ENCODE data around the gene GCK. TPM values are rescaled to one million over a fixed set of nuclear protein-coding genes. Genes with fewer than 3 reads are reported as not detected.

Gene GCK
- total and polyA plus RNA-seq, 2 donors (not counting 3 experiments of a cell fraction or from before 2014, with no cell fraction given), result 0.17 to 0.51 TPM

DNA sequence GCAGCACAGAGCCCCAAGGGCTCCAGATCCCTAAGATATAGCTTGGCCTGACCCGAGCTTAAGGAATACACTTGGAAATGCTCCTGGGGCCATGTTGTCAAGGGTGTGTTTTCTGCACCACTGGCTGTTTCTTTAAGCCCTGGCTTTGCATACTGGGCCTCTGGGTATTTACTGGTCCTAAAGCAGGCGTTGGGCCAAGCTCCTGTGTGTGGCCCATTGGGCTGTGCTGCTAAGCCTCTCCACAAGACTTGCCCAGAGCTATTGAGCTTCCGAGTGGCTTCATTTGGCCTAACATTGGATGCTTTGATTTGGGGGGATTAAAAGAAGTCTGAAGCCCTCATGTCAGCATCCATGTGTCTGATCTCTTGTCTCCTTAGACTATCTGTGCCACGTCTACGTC is 16.8 kb upstream of the GCK start:
- H3K27ac ChIP-seq (ENCODE audit: insufficient read depth, low read depth, low read length), result no peak overlapping the region
- H3K9me3 ChIP-seq (replicated peaks; ENCODE audit: control insufficient read depth, insufficient read depth, low read length), result no peaks in the 10 kb centered on the region
- no peak overlapping the region for H3K4me3 ChIP-seq (replicated peaks in 1 of 3; ENCODE audit: insufficient read depth in 1 of 3, low read depth in 1 of 3, low read length in 3 of 3)
- no peak overlapping the region for H3K4me2 ChIP-seq (ENCODE audit: insufficient read depth, low read length)
- peaks cover 3% of the 10 kb centered on the region for H4K20me1 ChIP-seq (replicated peaks; ENCODE audit: control insufficient read depth, extremely low read depth, insufficient read depth, low read length)
- H2AFZ ChIP-seq (ENCODE audit: low read depth, low read length), result no peak overlapping the region
- no peak for FAIRE-seq
- TF ChIP-seq, protein P1, sequence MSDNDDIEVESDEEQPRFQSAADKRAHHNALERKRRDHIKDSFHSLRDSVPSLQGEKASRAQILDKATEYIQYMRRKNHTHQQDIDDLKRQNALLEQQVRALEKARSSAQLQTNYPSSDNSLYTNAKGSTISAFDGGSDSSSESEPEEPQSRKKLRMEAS (IDR thresholded peaks at IDR 0.05; ENCODE audit: insufficient read depth, insufficient read length), result no peak
- TF ChIP-seq MYC (IDR thresholded peaks at IDR 0.05; ENCODE audit: low read depth, low read length) (no peak), JUN (IDR thresholded peaks at IDR 0.05; ENCODE audit: borderline replicate concordance, insufficient read depth, insufficient read length, low read depth) (no peak), POLR2AphosphoS5 (IDR thresholded peaks at IDR 0.05; ENCODE audit: insufficient read depth, low read depth, low read length) (no peak), GATA2 (IDR thresholded peaks at IDR 0.05; ENCODE audit: insufficient read depth, insufficient read length, low read depth, low read length) (no peak), FOS (IDR thresholded peaks at IDR 0.05; ENCODE audit: borderline replicate concordance, insufficient read depth, low read length) (no peak), POLR2A (IDR thresholded peaks at IDR 0.05; ENCODE audit: low read depth, low read length) (no peak), EZH2 (IDR thresholded peaks at IDR 0.05; ENCODE audit: borderline replicate concordance, low read depth, low read length, severe bottlenecking) (no peak)
- TF ChIP-seq, protein P2, sequence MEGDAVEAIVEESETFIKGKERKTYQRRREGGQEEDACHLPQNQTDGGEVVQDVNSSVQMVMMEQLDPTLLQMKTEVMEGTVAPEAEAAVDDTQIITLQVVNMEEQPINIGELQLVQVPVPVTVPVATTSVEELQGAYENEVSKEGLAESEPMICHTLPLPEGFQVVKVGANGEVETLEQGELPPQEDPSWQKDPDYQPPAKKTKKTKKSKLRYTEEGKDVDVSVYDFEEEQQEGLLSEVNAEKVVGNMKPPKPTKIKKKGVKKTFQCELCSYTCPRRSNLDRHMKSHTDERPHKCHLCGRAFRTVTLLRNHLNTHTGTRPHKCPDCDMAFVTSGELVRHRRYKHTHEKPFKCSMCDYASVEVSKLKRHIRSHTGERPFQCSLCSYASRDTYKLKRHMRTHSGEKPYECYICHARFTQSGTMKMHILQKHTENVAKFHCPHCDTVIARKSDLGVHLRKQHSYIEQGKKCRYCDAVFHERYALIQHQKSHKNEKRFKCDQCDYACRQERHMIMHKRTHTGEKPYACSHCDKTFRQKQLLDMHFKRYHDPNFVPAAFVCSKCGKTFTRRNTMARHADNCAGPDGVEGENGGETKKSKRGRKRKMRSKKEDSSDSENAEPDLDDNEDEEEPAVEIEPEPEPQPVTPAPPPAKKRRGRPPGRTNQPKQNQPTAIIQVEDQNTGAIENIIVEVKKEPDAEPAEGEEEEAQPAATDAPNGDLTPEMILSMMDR (IDR thresholded peaks at IDR 0.05; ENCODE audit: extremely low read depth in 1 of 2, insufficient read depth in 1 of 2, low read depth in 1 of 2, low read length in 2 of 2), result no peak
- no TSS peak for BruUV-seq (replicated peaks)
- H3K27me3 ChIP-seq (ENCODE audit: control insufficient read depth in 2 of 2, insufficient read depth in 2 of 2, low read length in 2 of 2), result no peaks in the 10 kb centered on the region
- peaks cover 42% of the 10 kb centered on the region for H3K79me2 ChIP-seq (ENCODE audit: control insufficient read depth, insufficient read depth, low read length)
- no peak overlapping the region for H3K9ac ChIP-seq (replicated peaks; ENCODE audit: extremely low read depth, insufficient read depth, low read length)
- no peaks in the 10 kb centered on the region for H3K9me1 ChIP-seq (replicated peaks; ENCODE audit: control insufficient read depth, extremely low read depth, insufficient read depth, low read length)
- CTCF ChIA-PET, result interaction anchor here (0.8 to 1.2 kb wide), 2 partner anchors 12 to 186 kb away, joined by 3 read pairs; no protein-coding TSS in a partner anchor
- POLR2A ChIA-PET, result no interaction called here
- peaks cover 11% of the 10 kb centered on the region for H3K4me1 ChIP-seq (ENCODE audit: control insufficient read depth, extremely low read depth, insufficient read depth, low read length)
- no peak for DNase-seq (ENCODE audit: low read depth, low spot score)
- dilution Hi-C loops (cut with MboI; ENCODE audit: extremely low pct_ligation_motif_present, low sequenced_read_pairs) (no loop called here), intact Hi-C loops (cut with micrococcal nuclease) (no loop called here)
- H3K36me3 ChIP-seq (ENCODE audit: control insufficient read depth in 2 of 2, extremely low read depth in 1 of 2, insufficient read depth in 2 of 2, low read length in 2 of 2), result peaks cover 29 to 50% of the 10 kb centered on the region in 2 experiments
